Type B pancreatic cell (in vitro differentiated cells): Measurements from ENCODE around the gene PIGH. TPM values are rescaled to one million over a fixed set of nuclear protein-coding genes. Genes with fewer than 3 reads are reported as not detected.
"Not testable (repeated sequence)": the region's sequence is repeated elsewhere in the genome, so short reads cannot be mapped to it uniquely, and the experiment has no call there.

ENCODE experiments used
- DNase-seq: peaks from one replicate; pipeline ENCODE4 v3.0.0; 2021; ENCODE audit warnings: mixed read lengths; ENCODE audit not compliant: unreplicated experiment; ENCODE audit errors: extremely low spot score
- H3K27ac Mint-ChIP-seq: 2 replicates; pipeline ENCODE4 v1.8.0; 2021; ENCODE audit warnings: mild to moderate bottlenecking, mixed read lengths
- H3K27me3 Mint-ChIP-seq: 2 replicates; pipeline ENCODE4 v1.8.0; 2021; ENCODE audit warnings: mixed read lengths
- H3K36me3 Mint-ChIP-seq: 2 replicates; pipeline ENCODE4 v1.8.0; 2021; ENCODE audit warnings: mixed read lengths
- H3K4me1 Mint-ChIP-seq: one replicate; pipeline ENCODE4 v1.8.0; 2021; ENCODE audit warnings: mixed read lengths; ENCODE audit not compliant: unreplicated experiment
- H3K4me3 Mint-ChIP-seq: 2 replicates; pipeline ENCODE4 v1.8.0; 2021; ENCODE audit warnings: mild to moderate bottlenecking, mixed read lengths
- H3K9me3 Mint-ChIP-seq: 2 replicates; pipeline ENCODE4 v1.8.0; 2021; ENCODE audit warnings: mixed read lengths
- total RNA-seq: library from RNA; stranded (reverse); gene quantifications from 2 replicates; pipeline ENCODE4 v1.2.1, GENCODE V29; 2021; ENCODE audit warnings: low replicate concordance
- TF ChIP-seq, protein P1 (sequence below): fragments of 200-600 bp; sonication (generic); conservative IDR thresholded peaks from 2 replicates; pipeline ENCODE4 v1.5.0; 2021; ENCODE audit warnings: antibody characterized with exemption, mild to moderate bottlenecking

The PIGH gene
- total RNA-seq, 1 donor from 2014 or later: 20.3 TPM

DNA sequence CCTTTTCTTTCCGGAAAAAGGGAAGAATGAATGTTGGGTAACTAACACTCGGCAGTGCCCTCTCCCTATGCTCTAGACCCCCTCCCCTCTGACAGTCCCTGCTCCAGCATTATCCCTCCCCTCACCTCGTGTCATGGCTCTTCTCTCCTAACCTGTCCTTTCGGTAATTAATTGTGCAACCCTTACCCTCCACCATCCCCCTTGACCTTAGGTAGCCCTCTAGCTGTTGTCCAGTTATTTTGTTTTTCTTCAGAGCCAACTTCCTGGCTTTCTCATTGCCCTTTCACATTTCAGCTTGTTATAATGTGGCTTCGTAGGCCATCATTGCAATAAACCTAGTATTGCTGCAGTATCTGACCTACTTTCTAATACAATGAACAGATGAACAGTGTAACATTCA is 30.9 kb upstream of the PIGH start:
- H3K27me3 Mint-ChIP-seq: no peaks in the 10 kb centered on the region

DNA sequence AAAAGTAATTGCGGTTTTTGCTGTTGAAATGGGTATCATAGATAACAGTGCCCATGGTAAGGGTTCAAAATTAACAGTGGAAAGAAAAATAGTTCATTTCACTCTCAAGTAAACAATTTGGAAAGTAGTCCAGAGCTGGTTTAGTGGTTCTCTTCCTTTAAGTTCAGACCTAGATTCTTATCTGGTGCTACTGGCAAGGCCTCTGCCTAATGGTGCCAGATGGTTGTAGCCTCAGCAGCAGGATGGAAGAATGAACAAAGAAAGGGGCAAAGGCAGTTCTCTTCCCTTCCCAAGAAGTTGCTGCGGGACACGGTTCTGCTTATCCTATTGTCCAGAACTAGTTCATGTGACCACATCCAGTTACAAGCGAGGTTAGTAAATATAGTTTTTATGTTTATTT is 30.1 kb upstream of the PIGH start:
- Mint-ChIP-seq H3K27ac (no peak overlapping the region), H3K9me3 (no peaks in the 10 kb centered on the region), H3K36me3 (peaks cover 12% of the 10 kb centered on the region), H3K4me1 (no peaks in the 10 kb centered on the region), H3K27me3 (no peaks in the 10 kb centered on the region), H3K4me3 (no peak overlapping the region)
- TF ChIP-seq, protein P1, sequence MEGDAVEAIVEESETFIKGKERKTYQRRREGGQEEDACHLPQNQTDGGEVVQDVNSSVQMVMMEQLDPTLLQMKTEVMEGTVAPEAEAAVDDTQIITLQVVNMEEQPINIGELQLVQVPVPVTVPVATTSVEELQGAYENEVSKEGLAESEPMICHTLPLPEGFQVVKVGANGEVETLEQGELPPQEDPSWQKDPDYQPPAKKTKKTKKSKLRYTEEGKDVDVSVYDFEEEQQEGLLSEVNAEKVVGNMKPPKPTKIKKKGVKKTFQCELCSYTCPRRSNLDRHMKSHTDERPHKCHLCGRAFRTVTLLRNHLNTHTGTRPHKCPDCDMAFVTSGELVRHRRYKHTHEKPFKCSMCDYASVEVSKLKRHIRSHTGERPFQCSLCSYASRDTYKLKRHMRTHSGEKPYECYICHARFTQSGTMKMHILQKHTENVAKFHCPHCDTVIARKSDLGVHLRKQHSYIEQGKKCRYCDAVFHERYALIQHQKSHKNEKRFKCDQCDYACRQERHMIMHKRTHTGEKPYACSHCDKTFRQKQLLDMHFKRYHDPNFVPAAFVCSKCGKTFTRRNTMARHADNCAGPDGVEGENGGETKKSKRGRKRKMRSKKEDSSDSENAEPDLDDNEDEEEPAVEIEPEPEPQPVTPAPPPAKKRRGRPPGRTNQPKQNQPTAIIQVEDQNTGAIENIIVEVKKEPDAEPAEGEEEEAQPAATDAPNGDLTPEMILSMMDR: no peak
- DNase-seq: no peak

More for the DNA sequence above, 30.9 kb upstream of the PIGH start:
- TF ChIP-seq, protein P1: no peak
- H3K4me3 Mint-ChIP-seq: no peak overlapping the region
- DNase-seq: no peak
- no peak overlapping the region for H3K27ac Mint-ChIP-seq
- H3K4me1 Mint-ChIP-seq: no peaks in the 10 kb centered on the region
- H3K9me3 Mint-ChIP-seq: no peaks in the 10 kb centered on the region
- peaks cover 12% of the 10 kb centered on the region for H3K36me3 Mint-ChIP-seq

DNA sequence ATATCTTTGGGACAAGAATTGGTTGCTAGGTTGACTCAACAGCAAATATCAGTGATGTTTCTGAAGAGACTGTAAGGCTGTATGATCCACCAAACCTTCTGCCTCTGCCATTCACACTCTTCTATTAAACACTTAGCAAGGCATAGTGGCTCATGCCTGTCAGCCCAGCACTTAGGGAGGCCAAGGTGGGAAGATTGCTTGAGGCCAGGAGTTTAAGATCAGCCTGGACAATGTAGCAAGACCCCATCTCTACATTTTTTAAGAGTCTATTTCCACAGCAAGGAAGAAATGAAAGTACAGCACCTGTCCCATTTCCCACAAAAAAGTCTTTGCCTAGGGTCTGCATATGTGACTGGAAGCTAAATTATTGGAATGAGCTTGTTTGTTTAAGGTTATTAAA is 27.5 kb upstream of the PIGH start:
- H3K4me1 Mint-ChIP-seq: peaks cover 8% of the 10 kb centered on the region
- no peaks in the 10 kb centered on the region for H3K9me3 Mint-ChIP-seq
- no peak overlapping the region for H3K4me3 Mint-ChIP-seq
- no peaks in the 10 kb centered on the region for H3K27me3 Mint-ChIP-seq
- DNase-seq: no peak
- H3K27ac Mint-ChIP-seq: no peak overlapping the region
- TF ChIP-seq, protein P1: no peak
- peaks cover 14% of the 10 kb centered on the region for H3K36me3 Mint-ChIP-seq

DNA sequence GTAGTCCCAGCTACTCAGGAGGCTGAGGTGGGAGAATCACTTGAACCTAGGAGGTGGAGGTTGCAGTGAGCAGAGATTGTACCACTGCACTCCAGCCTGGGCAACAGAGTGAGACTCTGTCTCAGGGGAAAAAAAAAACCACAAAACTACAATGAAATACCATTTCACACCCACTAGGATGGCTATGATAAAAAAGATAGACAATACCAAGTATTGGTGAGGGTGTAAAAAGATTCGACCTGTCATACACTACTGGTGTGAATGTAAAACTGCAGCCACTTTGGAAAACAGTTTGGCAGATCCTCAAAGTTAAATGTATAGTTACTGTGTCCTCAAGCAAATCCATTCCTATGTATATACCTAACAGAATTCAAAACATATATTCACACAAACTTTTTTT is 26.1 kb upstream of the PIGH start:
- not testable (repeated sequence) for H3K9me3 Mint-ChIP-seq, H3K4me1 Mint-ChIP-seq, H3K27ac Mint-ChIP-seq, H3K4me3 Mint-ChIP-seq, H3K27me3 Mint-ChIP-seq, DNase-seq
- H3K36me3 Mint-ChIP-seq: peaks cover 10% of the 10 kb centered on the region

DNA sequence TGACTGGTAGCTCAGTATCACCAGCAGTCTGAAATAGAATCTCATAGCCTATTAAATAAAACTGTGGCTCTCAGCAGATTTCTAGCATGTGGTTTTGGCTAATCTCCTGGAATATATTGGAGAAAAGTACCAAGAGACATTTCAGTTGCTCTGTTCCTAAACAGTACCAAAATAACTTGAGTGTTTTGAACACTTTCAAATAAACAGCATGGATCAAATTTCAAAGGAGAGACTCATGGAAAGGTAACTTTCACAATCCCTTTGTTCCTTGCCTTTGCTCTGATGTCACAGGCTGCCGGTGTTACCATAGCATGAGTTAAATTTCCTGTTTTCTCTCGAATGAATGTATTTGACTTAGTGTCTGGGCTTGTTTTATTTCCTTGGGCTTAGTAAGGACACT is 23.0 kb upstream of the PIGH start:
- no peak for DNase-seq
- H3K27me3 Mint-ChIP-seq: no peaks in the 10 kb centered on the region
- peaks cover 19% of the 10 kb centered on the region for H3K4me1 Mint-ChIP-seq
- no peaks in the 10 kb centered on the region for H3K9me3 Mint-ChIP-seq
- H3K4me3 Mint-ChIP-seq: peak overlapping the region; percentile 57
- TF ChIP-seq, protein P1: no peak
- H3K36me3 Mint-ChIP-seq: peaks cover 9% of the 10 kb centered on the region
- peak overlapping the region; percentile 44 for H3K27ac Mint-ChIP-seq

DNA sequence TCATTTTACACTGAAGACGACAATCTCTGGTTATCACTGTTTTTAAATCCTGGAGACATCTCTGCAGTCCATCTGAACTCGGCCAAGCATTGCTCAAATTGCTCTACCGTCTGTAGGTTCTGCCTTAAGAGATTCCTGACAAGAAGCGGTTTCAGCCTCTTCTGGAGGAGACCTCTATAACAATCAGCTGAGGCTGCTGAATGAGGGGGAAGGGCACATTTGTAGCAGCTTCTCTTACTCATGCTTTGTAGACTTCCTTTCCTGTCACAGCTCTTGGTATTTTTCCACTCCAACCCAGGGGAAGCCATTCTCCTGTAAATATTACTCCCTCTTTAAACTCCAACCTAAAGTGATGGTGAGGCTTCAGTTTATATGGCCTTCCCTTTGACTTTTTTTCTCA is 22.6 kb upstream of the PIGH start:
- Mint-ChIP-seq H3K27ac (peak overlapping the region; percentile 44), H3K27me3 (no peaks in the 10 kb centered on the region), H3K4me1 (peaks cover 19% of the 10 kb centered on the region), H3K9me3 (no peaks in the 10 kb centered on the region), H3K36me3 (peaks cover 9% of the 10 kb centered on the region), H3K4me3 (peak overlapping the region; percentile 57)
- no peak for DNase-seq
- TF ChIP-seq, protein P1: no peak
